Measurements from ENCODE around the gene MORF4L1.

- TF ChIP-seq, protein P1, sequence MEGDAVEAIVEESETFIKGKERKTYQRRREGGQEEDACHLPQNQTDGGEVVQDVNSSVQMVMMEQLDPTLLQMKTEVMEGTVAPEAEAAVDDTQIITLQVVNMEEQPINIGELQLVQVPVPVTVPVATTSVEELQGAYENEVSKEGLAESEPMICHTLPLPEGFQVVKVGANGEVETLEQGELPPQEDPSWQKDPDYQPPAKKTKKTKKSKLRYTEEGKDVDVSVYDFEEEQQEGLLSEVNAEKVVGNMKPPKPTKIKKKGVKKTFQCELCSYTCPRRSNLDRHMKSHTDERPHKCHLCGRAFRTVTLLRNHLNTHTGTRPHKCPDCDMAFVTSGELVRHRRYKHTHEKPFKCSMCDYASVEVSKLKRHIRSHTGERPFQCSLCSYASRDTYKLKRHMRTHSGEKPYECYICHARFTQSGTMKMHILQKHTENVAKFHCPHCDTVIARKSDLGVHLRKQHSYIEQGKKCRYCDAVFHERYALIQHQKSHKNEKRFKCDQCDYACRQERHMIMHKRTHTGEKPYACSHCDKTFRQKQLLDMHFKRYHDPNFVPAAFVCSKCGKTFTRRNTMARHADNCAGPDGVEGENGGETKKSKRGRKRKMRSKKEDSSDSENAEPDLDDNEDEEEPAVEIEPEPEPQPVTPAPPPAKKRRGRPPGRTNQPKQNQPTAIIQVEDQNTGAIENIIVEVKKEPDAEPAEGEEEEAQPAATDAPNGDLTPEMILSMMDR (conservative IDR thresholded peaks at IDR 0.05 in 1 of 2, IDR thresholded peaks at IDR 0.05 in 1 of 2; ENCODE audit: low read depth in 1 of 2, low read length in 2 of 2) = no peak
- TF ChIP-seq EZH2 (IDR thresholded peaks at IDR 0.05; ENCODE audit: low read length, missing control alignments) = no peak
Observed at GRCh38 chr15:78929536-78930264, 57.0 kb downstream of the MORF4L1 start.
